Head of caudate nucleus (tissue), 42 donors: ENCODE data around the gene AARS1.
A peak's percentile ranks its signal among the peaks of the same experiment; 100 is the strongest.
"Not testable (repeated sequence)": the region's sequence is repeated elsewhere in the genome, so short reads cannot be mapped to it uniquely, and the experiment has no call there.

Experiments
- DNase-seq, 42 donors: peaks; one replicate each; pipeline versions ENCODE4 v3.0.0 to v3.0.0-alpha.2; 2020 to 2021; ENCODE audit warnings: mixed read lengths in 7 of 42
- intact Hi-C: fragments of 100-400 bp; cut with DNase I; formaldehyde crosslinking; loops from one replicate; pipeline ENCODE4 v1.15.0; 2022

The AARS1 gene

GRCh38 chr16:70289229-70290094 lies at the start of gene AARS1:
Gene AARS1 (minus strand): TSS chr16:70289506. CDS start chr16:70282763, 6,743 bp downstream.
- intact Hi-C loops = no loop called here

GRCh38 chr16:70337814-70338213 lies 48.5 kb upstream of the AARS1 start:
- no peak for DNase-seq
- intact Hi-C loops = no loop called here

More at GRCh38 chr16:70289229-70290094, at the start of gene AARS1:
- DNase-seq = peak; percentile 94 to 99 (median 98)

- DNase-seq, intact Hi-C loops: not testable (repeated sequence)
Measured at GRCh38 chr16:70332728-70333127, 43.4 kb upstream of the AARS1 start.

- intact Hi-C loops = no loop called here
- DNase-seq = peak in 33 of 42 donors; percentile 9 to 65 (median 33)
Measured at GRCh38 chr16:70331588-70332358, 42.5 kb upstream of the AARS1 start.

DNA sequence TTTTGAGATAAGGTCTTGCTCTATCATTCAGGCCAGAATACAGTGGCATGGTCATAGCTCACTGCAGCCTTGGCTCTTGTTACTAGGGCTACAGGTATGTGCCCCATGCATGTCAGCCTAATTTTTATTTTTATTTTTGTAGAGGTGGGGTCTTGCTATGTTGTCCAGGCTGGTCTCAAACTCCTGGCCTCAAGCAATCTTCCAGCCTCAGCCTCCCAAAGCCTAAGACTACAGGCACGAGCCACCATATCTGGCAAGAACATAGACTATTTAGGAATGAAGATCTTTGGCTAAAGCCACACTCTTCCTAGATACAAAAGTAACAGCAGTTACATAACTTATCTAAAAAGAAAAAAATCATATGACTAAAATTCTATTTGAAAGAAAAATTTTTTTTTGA lies 41.8 kb upstream of the AARS1 start:
- DNase-seq = no peak
- intact Hi-C loops = no loop called here

GRCh38 chr16:70324998-70325747 lies 35.9 kb upstream of the AARS1 start:
- intact Hi-C loops = no loop called here
- DNase-seq = no peak

DNA sequence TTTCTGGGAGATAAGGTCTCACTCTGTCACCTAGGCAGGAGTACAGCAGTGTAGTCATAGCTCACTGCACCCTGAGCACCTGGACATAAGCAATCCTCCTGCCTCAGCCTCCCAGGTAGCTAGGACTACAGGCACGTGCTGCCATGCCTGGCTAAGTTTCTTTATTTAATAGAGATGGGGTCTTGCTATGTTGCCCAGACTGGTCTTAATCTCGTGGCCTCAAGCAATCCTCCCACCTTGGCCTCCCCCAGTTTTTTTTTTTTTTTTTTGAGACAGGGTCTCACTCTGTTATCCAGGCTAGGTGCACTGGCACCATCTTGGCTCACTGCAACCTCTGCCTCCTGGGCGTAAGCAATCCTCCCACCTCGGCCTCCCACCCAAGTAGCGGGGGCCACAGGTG lies 30.8 kb upstream of the AARS1 start:
- intact Hi-C loops = no loop called here

GRCh38 chr16:70307726-70308125 lies 18.4 kb upstream of the AARS1 start:
- DNase-seq, intact Hi-C loops: not testable (repeated sequence)

More for the DNA sequence above, 30.8 kb upstream of the AARS1 start:
- no peak for DNase-seq

- intact Hi-C loops = no loop called here
Measured at GRCh38 chr16:70306880-70307279, 17.6 kb upstream of the AARS1 start.

DNA sequence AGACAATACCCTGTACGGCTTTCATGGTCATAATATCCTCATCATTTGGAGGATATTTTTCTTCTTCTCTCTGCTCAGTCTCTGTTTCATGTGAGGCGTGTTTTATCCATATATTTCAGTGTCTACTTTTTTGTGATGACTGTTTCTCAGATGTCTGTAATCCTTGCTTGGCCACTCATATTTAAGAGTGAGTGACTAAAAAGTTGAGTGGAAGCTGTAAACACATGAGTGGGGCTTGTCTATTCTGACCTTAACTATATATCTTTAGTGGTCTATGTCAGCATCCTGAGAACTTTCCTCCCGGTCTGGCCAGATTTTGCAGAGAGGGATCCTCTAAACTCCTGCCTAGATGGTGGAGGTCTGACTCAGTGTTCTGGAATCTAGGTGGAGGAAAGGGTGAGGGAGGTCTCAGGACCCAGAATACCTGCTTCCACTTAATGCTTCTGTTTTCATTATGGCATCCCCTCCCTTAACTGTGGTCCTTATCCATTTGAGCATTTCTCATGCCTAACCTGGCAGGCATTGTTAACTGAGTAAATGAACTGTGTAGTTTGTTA lies 15.7 kb upstream of the AARS1 start:
- DNase-seq = no peak
- intact Hi-C loops = loop anchor here (5.0 kb wide), 1 partner anchor 42 kb away; the partner anchor contains the start of gene DDX19A

More at GRCh38 chr16:70306880-70307279, 17.6 kb upstream of the AARS1 start:
- DNase-seq = no peak

- intact Hi-C loops = loop anchor here (5.0 kb wide), 1 partner anchor 45 kb away; the partner anchor contains the start of gene DDX19A
- no peak for DNase-seq
Measured at GRCh38 chr16:70302745-70303144, 13.4 kb upstream of the AARS1 start.

- no peak for DNase-seq
Measured at GRCh38 chr16:70301121-70301520, 11.8 kb upstream of the AARS1 start.

DNA sequence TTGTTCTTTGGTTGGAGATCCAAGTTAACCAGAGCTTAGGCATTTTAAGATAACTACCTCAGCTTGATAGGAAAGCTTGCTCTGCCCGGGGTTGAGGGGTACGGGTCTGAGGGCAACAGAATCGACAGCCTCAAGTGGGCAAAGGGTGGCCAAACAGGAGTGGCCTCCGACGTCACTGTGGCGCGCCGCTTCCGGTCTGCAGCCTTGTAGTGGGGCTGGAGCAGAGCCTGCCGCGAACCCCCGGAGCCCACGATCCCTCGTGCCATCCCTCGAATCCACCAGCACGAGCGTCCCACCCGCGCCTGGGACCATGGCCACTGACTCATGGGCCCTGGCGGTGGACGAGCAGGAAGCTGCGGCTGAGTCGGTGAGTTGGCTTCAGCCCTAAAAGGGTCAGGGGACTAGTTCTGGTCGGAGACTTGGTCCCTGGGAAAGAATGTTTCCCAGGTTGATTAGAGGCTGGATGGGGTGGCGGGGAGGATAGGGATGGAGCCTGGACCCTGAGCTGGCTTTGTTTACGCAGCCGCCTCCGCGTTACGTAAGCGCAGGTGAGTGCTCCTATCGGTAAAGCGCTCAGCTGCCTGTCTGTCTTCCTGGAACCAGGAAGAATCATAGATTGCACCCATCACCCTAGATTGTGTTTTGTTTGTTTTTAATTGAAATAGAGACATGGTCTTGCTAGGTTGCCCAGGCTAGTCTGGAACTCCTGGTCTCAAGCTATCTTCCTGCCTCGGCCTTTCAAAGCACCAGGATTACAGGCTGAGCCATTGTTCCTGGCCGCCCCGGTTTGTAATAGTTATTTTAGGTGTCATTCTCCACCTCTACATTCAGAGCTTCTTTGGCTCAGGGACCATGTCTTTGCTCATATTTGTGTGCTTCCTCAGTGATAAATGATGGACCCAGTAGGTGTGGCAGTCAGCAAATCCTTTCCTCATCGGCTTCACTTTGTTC lies 10.0 kb upstream of the AARS1 start, which contains the start of gene DDX19B:
DDX19B (plus strand) TSS at position 199 of the 951 bp plus-strand sequence; CDS start at position 311, 112 bp downstream.
- peak; percentile 72 to 91 (median 84) for DNase-seq
- intact Hi-C loops = no loop called here

More at GRCh38 chr16:70301121-70301520, 11.8 kb upstream of the AARS1 start:
- intact Hi-C loops = loop anchor here (5.0 kb wide), 1 partner anchor 46 kb away; the partner anchor contains the start of gene DDX19A

DNA sequence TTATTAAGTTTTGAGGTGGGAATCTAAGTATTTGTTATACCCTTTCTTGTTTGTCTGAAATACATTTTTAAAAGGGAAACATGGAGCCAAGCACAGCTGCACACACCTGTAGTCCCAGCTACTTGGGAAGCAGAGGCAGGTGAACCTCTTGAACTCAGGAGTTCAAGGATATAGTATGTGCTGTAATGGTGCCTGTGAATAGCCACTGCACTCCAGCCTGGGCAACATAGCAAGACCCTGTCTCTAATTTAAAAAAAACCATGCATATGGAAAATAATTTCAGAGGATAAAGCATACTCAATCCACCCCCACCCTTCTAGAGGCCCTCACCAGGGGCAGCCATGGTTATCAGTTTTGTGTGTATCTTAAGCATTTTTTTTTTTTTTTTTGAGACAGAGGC lies 6.3 kb upstream of the AARS1 start:
- no peak for DNase-seq
- intact Hi-C loops = no loop called here

- no peak for DNase-seq
- intact Hi-C loops = no loop called here
Measured at GRCh38 chr16:70294385-70295025, 5.2 kb upstream of the AARS1 start.

- intact Hi-C loops, DNase-seq: not testable (repeated sequence)
Measured at GRCh38 chr16:70292148-70292547, 2.8 kb upstream of the AARS1 start.

GRCh38 chr16:70290949-70291519 lies 1.7 kb upstream of the AARS1 start:
- DNase-seq = no peak

More at GRCh38 chr16:70290949-70291519, 1.7 kb upstream of the AARS1 start:
- intact Hi-C loops = no loop called here
